DOHH2 (cell line): Measurements from ENCODE around the gene NYAP2.

ENCODE experiments used
- H3F3A ChIP-seq: fragments of 200-600 bp; sonication (generic), shearing (Covaris generic); 2 replicates; pipeline ENCODE4 v1.6.0; 2016; ENCODE audit warnings: antibody characterized with exemption, mild to moderate bottlenecking; ENCODE audit not compliant: control insufficient read depth, insufficient read depth
- H3K27ac ChIP-seq: fragments of 200-600 bp; sonication (generic); 2 replicates; pipeline ENCODE4 v1.5.1; 2014; ENCODE audit warnings: low read depth, mild to moderate bottlenecking, low read length, moderate library complexity
- H3K27me3 ChIP-seq: fragments of 200-600 bp; sonication (generic); 2 replicates; pipeline ENCODE4 v1.6.1; 2014; ENCODE audit warnings: mild to moderate bottlenecking, low read length, mixed read lengths; ENCODE audit not compliant: control insufficient read depth
- H3K36me3 ChIP-seq: fragments of 200-600 bp; sonication (generic); 2 replicates; pipeline ENCODE4 v1.6.1; 2014; ENCODE audit warnings: mild to moderate bottlenecking, low read length, moderate library complexity, mixed read lengths; ENCODE audit not compliant: control insufficient read depth
- H3K4me1 ChIP-seq: fragments of 200-600 bp; sonication (generic); 2 replicates; pipeline ENCODE4 v1.6.1; 2014; ENCODE audit warnings: mild to moderate bottlenecking, low read length, mixed read lengths; ENCODE audit not compliant: control insufficient read depth
- H3K4me2 ChIP-seq: fragments of 200-600 bp; sonication (generic); 2 replicates; pipeline ENCODE4 v1.6.0; 2014; ENCODE audit warnings: mild to moderate bottlenecking, low read length, moderate library complexity
- H3K4me3 ChIP-seq: fragments of 200-600 bp; sonication (generic); 2 replicates; pipeline ENCODE4 v1.5.1; 2014; ENCODE audit warnings: mild to moderate bottlenecking, low read length, mixed read lengths
- H3K79me2 ChIP-seq: fragments of 200-600 bp; sonication (generic); 2 replicates; pipeline ENCODE4 v1.6.1; 2014; ENCODE audit warnings: mild to moderate bottlenecking, low read length, mixed read lengths; ENCODE audit not compliant: control insufficient read depth
- H3K9me2 ChIP-seq: fragments of 200-600 bp; sonication (generic); replicated peaks from 2 replicates; pipeline ENCODE4 v1.6.1; 2014; ENCODE audit warnings: mild to moderate bottlenecking, low read length, mixed read lengths; ENCODE audit not compliant: control insufficient read depth
- H3K9me3 ChIP-seq: fragments of 200-600 bp; sonication (generic); 2 replicates; pipeline ENCODE4 v1.6.1; 2014; ENCODE audit warnings: antibody characterized with exemption, low read length, mixed read lengths; ENCODE audit not compliant: control insufficient read depth, insufficient read depth
- H4K20me1 ChIP-seq: fragments of 200-600 bp; sonication (generic); 2 replicates; pipeline ENCODE4 v1.6.0; 2014; ENCODE audit warnings: low read depth, mild to moderate bottlenecking, antibody characterized with exemption, low read length, moderate library complexity; ENCODE audit not compliant: control insufficient read depth, insufficient read depth
- EZH2phosphoT487 ChIP-seq: fragments of 200-600 bp; sonication (generic); IDR thresholded peaks from 2 replicates; pipeline ENCODE4 v1.6.1; 2017; ENCODE audit warnings: borderline replicate concordance, mild to moderate bottlenecking, antibody characterized with exemption, low read length, moderate library complexity, mixed read lengths
- TF ChIP-seq, protein P1 (sequence below): fragments of 200-600 bp; sonication (generic); IDR thresholded peaks from one replicate; pipeline ENCODE4 v1.5.1; 2014; ENCODE audit warnings: antibody characterized with exemption, mild to moderate bottlenecking, low read depth, low read length; ENCODE audit not compliant: poor library complexity, severe bottlenecking

Gene NYAP2

GRCh38 chr2:225493420-225494099, 94.0 kb downstream of the NYAP2 start:
- Histone ChIP-seq H3K36me3 (no peaks in the 10 kb centered on the region), H3K79me2 (no peaks in the 10 kb centered on the region), H3K9me3 (no peaks in the 10 kb centered on the region), H3K4me2 (no peak overlapping the region), H3F3A (no peaks in the 10 kb centered on the region), H3K4me3 (no peak overlapping the region), H4K20me1 (no peaks in the 10 kb centered on the region), H3K9me2 (no peaks in the 10 kb centered on the region), H3K27ac (no peak overlapping the region), H3K4me1 (no peaks in the 10 kb centered on the region), H3K27me3 (no peaks in the 10 kb centered on the region)
- no peak for TF ChIP-seq EZH2phosphoT487
- TF ChIP-seq, protein P1, sequence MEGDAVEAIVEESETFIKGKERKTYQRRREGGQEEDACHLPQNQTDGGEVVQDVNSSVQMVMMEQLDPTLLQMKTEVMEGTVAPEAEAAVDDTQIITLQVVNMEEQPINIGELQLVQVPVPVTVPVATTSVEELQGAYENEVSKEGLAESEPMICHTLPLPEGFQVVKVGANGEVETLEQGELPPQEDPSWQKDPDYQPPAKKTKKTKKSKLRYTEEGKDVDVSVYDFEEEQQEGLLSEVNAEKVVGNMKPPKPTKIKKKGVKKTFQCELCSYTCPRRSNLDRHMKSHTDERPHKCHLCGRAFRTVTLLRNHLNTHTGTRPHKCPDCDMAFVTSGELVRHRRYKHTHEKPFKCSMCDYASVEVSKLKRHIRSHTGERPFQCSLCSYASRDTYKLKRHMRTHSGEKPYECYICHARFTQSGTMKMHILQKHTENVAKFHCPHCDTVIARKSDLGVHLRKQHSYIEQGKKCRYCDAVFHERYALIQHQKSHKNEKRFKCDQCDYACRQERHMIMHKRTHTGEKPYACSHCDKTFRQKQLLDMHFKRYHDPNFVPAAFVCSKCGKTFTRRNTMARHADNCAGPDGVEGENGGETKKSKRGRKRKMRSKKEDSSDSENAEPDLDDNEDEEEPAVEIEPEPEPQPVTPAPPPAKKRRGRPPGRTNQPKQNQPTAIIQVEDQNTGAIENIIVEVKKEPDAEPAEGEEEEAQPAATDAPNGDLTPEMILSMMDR = no peak

- Histone ChIP-seq H3K27ac (no peak overlapping the region), H3K4me3 (no peak overlapping the region), H4K20me1 (no peaks in the 10 kb centered on the region), H3K4me2 (no peak overlapping the region), H3K36me3 (no peaks in the 10 kb centered on the region), H3K9me3 (no peaks in the 10 kb centered on the region), H3F3A (no peaks in the 10 kb centered on the region), H3K4me1 (no peaks in the 10 kb centered on the region), H3K79me2 (no peaks in the 10 kb centered on the region), H3K27me3 (no peaks in the 10 kb centered on the region), H3K9me2 (no peaks in the 10 kb centered on the region)
- TF ChIP-seq, protein P1 = no peak
- TF ChIP-seq EZH2phosphoT487 = no peak
Measured at GRCh38 chr2:225494100-225494459, 94.6 kb downstream of the NYAP2 start.

DNA sequence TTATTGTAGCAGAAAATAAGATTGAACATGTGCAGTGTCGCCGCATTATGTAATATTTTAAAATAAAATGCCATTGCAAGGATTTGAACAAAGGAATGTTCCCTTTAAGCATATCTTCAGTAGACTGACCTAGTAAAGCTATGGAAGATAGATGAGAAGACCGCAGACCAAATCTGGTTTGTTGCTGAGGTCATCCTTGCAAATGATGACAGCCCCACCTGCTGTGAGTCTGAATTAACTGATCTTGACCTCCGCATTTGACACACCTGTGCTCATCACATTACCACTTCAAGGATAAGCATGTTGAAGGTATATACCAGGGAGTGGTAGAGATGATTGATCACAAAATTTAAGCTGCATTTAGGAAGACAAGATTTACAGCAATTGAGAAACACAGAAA, 96.2 kb downstream of the NYAP2 start:
- no peaks in the 10 kb centered on the region for H3K79me2 ChIP-seq
- no peaks in the 10 kb centered on the region for H3K9me2 ChIP-seq
- no peaks in the 10 kb centered on the region for H3K9me3 ChIP-seq
- H3K27me3 ChIP-seq = no peaks in the 10 kb centered on the region
- no peaks in the 10 kb centered on the region for H3F3A ChIP-seq
- H3K36me3 ChIP-seq = no peaks in the 10 kb centered on the region
- no peaks in the 10 kb centered on the region for H4K20me1 ChIP-seq
- TF ChIP-seq, protein P1 = no peak
- no peak for TF ChIP-seq EZH2phosphoT487
- H3K4me1 ChIP-seq = no peaks in the 10 kb centered on the region
- H3K4me3 ChIP-seq = no peak overlapping the region
- no peak overlapping the region for H3K4me2 ChIP-seq
- no peak overlapping the region for H3K27ac ChIP-seq
